GM18517 (cell line): ENCODE data around the gene PICK1.

Source experiments
- ATAC-seq: cut with Tn5 transposase; IDR thresholded peaks from one replicate; pipeline ENCODE4 v1.9.1; 2021; ENCODE audit warnings: mild to moderate bottlenecking, moderate library complexity; ENCODE audit not compliant: unreplicated experiment

PICK1 gene

GRCh38 chr22:38086001-38086845 lies 29.0 kb downstream of the PICK1 start:
- ATAC-seq = no peak

- ATAC-seq = no peak
Observed at GRCh38 chr22:38086942-38087341, 29.7 kb downstream of the PICK1 start.

- no peak for ATAC-seq
Observed at GRCh38 chr22:38087855-38088254, 30.7 kb downstream of the PICK1 start.

- ATAC-seq = no peak
Observed at GRCh38 chr22:38088629-38089473, 31.6 kb downstream of the PICK1 start.

- ATAC-seq = no peak
Observed at GRCh38 chr22:38089474-38089851, 32.3 kb downstream of the PICK1 start.

- no peak for ATAC-seq
Observed at GRCh38 chr22:38097058-38097457, 39.9 kb downstream of the PICK1 start.

GRCh38 chr22:38097557-38098409 lies 40.6 kb downstream of the PICK1 start:
- no peak for ATAC-seq

GRCh38 chr22:38098410-38099249 lies 41.4 kb downstream of the PICK1 start:
- ATAC-seq = no peak

- ATAC-seq = no peak
Observed at GRCh38 chr22:38103641-38104040, 46.4 kb downstream of the PICK1 start.

GRCh38 chr22:38104084-38104483 lies 46.9 kb downstream of the PICK1 start:
- ATAC-seq = no peak

GRCh38 chr22:38106814-38107578 lies 49.8 kb downstream of the PICK1 start:
- ATAC-seq = no peak

GRCh38 chr22:38107692-38108515 lies 50.7 kb downstream of the PICK1 start:
- no peak for ATAC-seq

- no peak for ATAC-seq
Observed at GRCh38 chr22:38108561-38109319, 51.5 kb downstream of the PICK1 start.

- no peak for ATAC-seq
Observed at GRCh38 chr22:38109371-38110001, 52.3 kb downstream of the PICK1 start.

- no peak for ATAC-seq
Observed at GRCh38 chr22:38110008-38110862, 53.0 kb downstream of the PICK1 start, which contains the start of gene BAIAP2L2. Gene BAIAP2L2, minus strand, starts transcription at chr22:38110684. Its CDS starts 159 bp downstream, at chr22:38110525.
